Fibroblast of the conjunctiva (primary cell): ENCODE measurements around the gene RPL36AL.
"Not testable (repeated sequence)": the region's sequence is repeated elsewhere in the genome, so short reads cannot be mapped to it uniquely, and the experiment has no call there.

ENCODE experiments used
- DNase-seq: peaks from one replicate; pipeline ENCODE4 v3.0.0-alpha.2; 2010; ENCODE audit warnings: low read depth

Gene RPL36AL

GRCh38 chr14:49620182-49621113 lies at the start of gene RPL36AL, which contains the start of gene MGAT2:
TSS of gene RPL36AL (minus strand) at chr14:49620626. CDS start at chr14:49619104, 1,522 bp downstream.
TSS of gene MGAT2 (plus strand) at chr14:49620799. CDS start at chr14:49621269, 470 bp downstream.
- DNase-seq: peak; percentile 97

DNA sequence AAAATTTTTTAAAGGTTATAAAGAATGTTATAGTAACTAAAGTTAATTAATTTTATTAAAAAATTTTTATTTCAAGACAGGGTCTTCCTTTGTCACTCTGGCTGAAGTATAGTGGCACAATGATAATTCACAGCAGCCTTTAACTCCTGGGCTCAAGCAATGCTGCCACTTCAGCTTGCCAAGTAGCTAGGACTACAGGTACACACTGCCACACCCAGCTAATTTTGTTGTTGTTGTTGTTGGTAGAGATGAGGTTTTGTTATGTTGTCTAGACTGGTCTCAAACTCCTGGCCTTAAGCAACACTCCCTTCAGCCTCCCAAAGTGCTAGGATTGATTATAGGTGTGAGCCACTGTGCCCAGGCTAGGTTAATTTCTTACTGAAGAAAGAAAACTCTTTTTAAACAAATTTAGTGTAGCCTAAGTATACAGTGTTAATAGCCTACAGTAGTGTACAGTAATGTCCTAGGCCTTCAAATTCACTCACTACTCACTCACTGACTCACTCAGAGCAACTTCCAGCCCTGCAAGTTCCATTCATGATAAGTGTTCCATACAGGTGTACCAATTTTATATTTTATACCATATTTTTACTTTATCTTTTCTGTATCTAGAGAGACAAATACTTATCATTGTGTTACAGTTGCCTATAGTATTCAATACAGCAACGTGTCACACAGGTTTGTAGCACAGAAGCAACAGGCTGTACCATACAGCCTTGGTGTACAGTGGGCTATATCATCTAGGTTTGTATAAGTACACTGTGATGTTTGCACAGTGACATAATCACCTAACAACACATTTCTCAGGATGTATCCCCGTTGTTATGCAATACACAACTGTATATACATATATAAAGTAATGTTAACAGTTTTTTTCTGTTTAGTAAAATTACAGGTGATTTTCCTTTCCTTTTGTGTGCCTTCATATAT lies 39.4 kb upstream of the RPL36AL start:
- no peak for DNase-seq

DNA sequence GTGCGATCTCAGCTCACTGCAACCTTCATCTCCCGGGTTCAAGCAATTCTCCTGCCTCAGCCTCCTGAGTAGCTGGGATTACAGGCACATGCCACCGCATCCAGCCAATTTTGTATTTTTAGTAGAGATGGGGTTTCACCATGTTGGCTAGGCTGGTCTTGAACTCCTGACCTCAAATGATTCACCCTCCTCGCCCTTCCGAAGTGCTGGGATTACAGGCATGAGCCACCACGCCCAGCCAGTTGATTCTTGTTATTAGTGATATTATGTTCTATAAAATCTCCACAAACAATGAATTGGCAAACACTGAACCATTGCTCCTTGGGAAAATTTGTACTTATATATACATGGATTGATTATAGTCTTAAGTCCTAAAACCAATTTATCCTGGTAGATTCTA lies 37.1 kb upstream of the RPL36AL start:
- not testable (repeated sequence) for DNase-seq

DNA sequence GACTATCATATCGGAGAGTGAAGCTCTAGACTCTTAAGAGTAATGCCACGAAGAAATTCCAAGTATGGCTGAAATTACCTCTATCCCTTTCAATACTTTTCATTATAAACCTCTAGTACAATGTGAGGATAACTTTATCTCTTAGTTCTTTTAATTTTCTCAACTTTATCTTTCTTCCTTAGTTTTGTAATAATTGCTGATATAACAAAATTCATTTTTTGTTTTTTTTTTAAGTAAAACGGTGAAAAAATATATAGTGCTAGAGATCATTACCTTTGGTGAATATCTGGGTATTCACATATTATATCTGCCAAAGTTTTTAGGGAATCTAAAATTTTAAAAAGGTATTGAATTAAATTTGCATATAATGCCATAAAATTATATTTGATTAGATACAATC lies 34.1 kb upstream of the RPL36AL start:
- DNase-seq: no peak

- DNase-seq: no peak
Observed at GRCh38 chr14:49653508-49653907, 33.1 kb upstream of the RPL36AL start.

GRCh38 chr14:49642163-49642562 lies 21.7 kb upstream of the RPL36AL start:
- no peak for DNase-seq

DNA sequence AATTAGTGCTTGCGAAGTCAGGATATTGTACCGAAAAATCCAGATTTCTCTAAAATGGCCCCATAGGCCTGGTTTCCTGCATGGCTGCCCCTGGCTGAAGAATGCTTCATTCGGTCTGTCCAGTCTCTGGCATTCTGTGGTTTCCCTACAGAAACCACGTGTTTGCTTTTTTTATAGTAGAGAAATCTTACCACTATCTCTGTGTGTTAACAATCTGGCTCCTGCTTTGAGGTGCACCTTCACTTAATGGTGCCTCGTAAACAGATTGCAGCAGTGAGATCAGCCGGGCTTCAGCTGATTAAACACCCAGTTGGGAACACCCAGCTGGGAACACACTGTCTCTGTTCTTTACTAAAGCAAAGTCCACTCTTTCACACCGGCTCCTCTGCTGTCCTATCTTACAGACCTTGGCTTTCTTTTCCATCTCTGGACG lies 21.3 kb upstream of the RPL36AL start:
- no peak for DNase-seq

DNA sequence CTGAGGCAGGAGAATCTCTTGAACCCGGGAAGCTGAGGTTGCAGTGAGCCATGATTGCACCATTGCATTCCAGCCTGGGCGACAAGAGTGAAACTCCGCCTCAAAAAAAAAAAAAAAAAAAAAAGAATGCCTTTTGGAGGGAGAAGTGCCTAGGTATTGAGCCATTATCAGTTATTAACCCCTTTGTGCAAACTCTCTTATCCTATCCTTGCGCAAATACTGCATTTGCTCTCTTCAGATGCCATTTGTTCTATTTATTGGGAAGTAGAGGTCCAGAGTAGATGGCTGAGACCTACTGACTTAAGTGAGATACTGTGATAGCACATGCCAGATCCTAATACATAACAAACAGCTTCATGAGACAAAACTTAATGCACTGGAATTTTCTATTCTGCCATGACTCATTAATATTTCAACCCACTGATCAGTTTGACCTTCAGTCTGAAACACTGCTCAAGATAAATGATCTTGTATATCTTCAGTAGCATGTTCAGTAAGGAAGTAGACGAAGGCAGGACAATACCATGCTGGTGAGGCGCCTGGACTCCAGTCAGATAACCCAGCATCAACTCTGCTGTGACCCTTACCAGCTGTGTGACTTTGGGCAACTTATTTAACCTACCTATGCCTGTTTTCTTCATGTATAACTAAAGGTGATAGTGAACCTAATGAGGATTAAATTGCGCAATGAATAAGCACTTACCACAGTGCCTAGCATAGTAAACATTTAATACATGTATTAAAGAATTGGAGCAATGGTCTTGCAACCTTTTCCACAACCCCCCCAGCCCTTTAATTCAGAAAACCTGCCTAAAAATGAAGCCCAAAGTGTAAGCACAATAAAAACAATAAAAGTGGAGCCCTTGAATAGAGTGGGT lies 20.4 kb upstream of the RPL36AL start:
- no peak for DNase-seq

GRCh38 chr14:49637534-49638078 lies 17.2 kb upstream of the RPL36AL start:
- DNase-seq: no peak

DNA sequence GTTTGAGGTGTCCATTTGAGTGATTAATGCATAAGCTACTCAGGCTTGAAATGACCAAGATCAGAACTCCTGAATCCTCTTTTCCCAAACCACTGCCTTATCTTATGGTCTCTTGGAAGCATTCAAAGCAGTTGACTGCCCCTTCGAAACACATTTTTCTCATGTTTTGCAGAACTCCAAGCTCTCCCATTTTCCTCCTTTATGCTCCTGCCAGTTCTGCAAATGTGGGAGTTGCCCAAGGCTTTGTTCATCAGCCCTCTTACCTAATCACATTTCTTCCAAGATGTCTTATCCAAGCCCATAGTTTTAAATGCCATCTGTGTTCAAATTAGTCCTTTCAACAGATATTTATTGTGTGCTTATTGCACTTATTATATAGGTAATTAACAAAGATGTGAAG lies 16.4 kb upstream of the RPL36AL start:
- DNase-seq: no peak

- DNase-seq: peak; percentile 67
Observed at GRCh38 chr14:49634547-49635334, 14.3 kb upstream of the RPL36AL start, which contains the start of gene DNAAF2. TSS of gene DNAAF2 (minus strand) at chr14:49635244. CDS start at chr14:49635149, 95 bp downstream.

GRCh38 chr14:49633640-49634546 lies 13.5 kb upstream of the RPL36AL start:
- DNase-seq: peak; percentile 95

DNA sequence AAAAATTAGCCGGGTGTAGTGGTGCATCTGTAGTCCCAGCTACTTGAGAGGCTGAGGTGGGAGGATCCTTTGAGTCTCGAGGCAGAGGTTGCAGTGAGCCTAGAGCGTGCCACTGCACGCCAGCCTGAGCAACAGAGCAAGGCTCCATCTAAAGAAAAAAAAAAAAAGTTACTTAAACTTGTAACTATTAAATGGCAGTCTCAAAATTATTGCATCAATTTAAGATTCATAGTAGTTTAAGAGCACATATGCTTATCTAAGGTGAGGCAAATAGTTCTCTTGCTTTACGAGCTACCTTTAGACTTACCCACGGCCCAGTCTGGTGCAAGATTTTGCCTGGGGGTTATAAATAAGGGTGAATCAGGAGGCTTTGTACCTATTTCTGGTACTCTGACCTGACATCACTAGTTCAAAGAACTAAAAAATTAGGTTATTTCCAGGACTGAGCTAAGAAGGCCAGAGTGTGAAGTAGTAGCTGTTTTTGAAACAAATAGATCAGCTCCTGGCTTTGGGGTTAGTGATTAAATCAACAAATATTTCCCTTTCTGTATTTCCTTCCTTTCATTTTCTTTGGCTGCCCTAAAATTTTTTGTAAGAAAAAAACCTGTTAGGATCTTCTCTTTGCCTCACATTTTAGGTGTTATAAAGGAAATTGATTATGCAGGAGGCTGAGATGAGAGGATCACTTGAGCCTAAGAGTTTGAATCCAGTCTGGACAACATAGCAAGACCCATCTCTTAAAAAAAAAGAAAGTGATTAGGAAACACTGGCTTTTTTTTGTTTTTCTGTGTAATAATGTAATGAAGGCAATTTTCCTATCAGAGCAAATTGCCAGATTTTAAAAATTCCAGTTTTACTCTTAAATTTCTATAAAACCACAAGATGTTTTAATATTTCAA lies 3.8 kb upstream of the RPL36AL start:
- DNase-seq: no peak

DNA sequence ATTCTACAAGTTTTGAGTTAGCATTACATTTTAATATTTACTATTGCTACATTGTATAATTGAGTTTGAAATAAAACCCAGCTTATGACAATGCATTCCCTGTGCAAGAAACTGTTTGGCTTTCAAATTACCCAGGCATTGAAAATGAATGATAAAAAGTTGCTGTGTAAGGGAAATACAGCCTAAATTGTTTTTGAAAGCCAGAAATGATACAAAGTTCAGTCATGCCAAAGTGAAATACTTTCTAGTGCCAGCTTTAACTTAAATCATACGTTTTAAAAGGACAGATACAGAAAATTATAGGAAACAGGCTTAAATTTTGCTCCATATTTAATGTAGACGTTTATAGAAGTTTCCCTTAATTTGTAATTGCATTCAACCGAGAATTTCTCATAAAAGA lies 3.0 kb upstream of the RPL36AL start:
- DNase-seq: no peak

GRCh38 chr14:49622022-49622607 lies 1.7 kb upstream of the RPL36AL start:
- no peak for DNase-seq

- DNase-seq: no peak
Observed at GRCh38 chr14:49621114-49621881, 872 bp upstream of the RPL36AL start.

GRCh38 chr14:49619730-49620129 lies 696 bp downstream of the RPL36AL start:
- DNase-seq: no peak
